Esophagus squamous epithelium (tissue), 4 donors: ENCODE data around the gene TMEM116.

ENCODE experiments used
- CTCF ChIP-seq, 6 experiments: fragments of 450-650 bp in 4 of 6; fragments of 200-600 bp in 2 of 6; sonication (generic) in 2 of 6; IDR thresholded peaks; one replicate each; pipeline ENCODE4 v1.5.1; 2016 to 2019; ENCODE audit warnings: antibody characterized with exemption in 6 of 6, mild to moderate bottlenecking in 4 of 6, moderate library complexity in 4 of 6
- POLR2A ChIP-seq, 4 donors: fragments of 450-650 bp; IDR thresholded peaks; one replicate each; pipeline ENCODE4 v1.6.1; 2017; ENCODE audit warnings: antibody characterized with exemption in 4 of 4, mild to moderate bottlenecking in 4 of 4, moderate library complexity in 3 of 4

- TF ChIP-seq CTCF (IDR thresholded peaks at IDR 0.05) (no peak), POLR2A (IDR thresholded peaks at IDR 0.05) (no peak)
Observed at GRCh38 chr12:111901182-111901581, 111.8 kb downstream of the TMEM116 start.
